Effector memory CD4-positive, alpha-beta T cell (primary cell): ENCODE results near the gene CD300C.

ENCODE experiments used
- DNase-seq, 3 donors: peaks; one replicate each; pipeline ENCODE4 v3.0.0-alpha.2; 2020
- H3K27ac ChIP-seq: 2 replicates; pipeline ENCODE4 v1.7.0; 2013; ENCODE audit warnings: mild to moderate bottlenecking, low read length, moderate library complexity; ENCODE audit not compliant: insufficient read depth, poor library complexity, severe bottlenecking
- H3K27me3 ChIP-seq: replicated peaks from 2 replicates; pipeline ENCODE4 v1.7.0; 2013; ENCODE audit warnings: mild to moderate bottlenecking, low read length; ENCODE audit not compliant: insufficient read depth, control insufficient read depth, poor library complexity, severe bottlenecking
- H3K36me3 ChIP-seq: 2 replicates; pipeline ENCODE4 v1.7.0; 2013; ENCODE audit warnings: mild to moderate bottlenecking, low read length, moderate library complexity; ENCODE audit not compliant: control insufficient read depth, insufficient read depth
- H3K4me1 ChIP-seq: 2 replicates; pipeline ENCODE4 v1.7.0; 2013; ENCODE audit warnings: low read length, mild to moderate bottlenecking; ENCODE audit not compliant: control insufficient read depth, insufficient read depth, poor library complexity, severe bottlenecking
- H3K4me3 ChIP-seq: 2 replicates; pipeline ENCODE4 v1.7.0; 2013; ENCODE audit warnings: low read length, low read depth, mild to moderate bottlenecking; ENCODE audit not compliant: insufficient read depth, poor library complexity, severe bottlenecking
- H3K9me3 ChIP-seq: 2 replicates; pipeline ENCODE4 v1.7.0; 2013; ENCODE audit warnings: mild to moderate bottlenecking, low read length, moderate library complexity; ENCODE audit not compliant: control insufficient read depth
- total RNA-seq, 3 donors: gene quantifications; one replicate each; lab custom pipeline; 2026; lab: John Stamatoyannopoulos, UW

Gene CD300C
- total RNA-seq = 0 to 0.19 (median 0.09) reads per million in 3 donors

DNA sequence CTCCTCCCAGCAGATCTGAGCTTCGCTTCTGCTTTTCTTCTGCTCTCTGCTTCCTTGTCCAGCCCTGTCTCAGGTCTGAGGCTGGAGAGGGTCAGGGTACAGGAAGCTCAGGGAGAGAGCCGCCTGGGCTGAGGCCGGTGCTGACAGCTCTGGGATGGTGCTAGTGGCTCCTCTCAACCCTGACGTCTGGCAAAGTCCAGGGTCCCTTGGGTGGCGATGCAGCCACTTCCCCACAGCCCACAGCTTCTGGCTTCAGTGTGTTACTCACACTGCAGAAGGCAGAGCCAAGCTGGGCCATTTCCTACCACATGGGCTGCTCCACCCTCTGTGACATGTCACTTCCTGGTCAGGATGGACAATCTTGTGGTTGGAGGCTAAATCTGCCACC lies at the start of gene CD300C:
CD300C (minus strand) TSS at position 273 of the 388 bp plus-strand sequence. CDS start 333 bp downstream, outside the sequence.
- no peaks in the 10 kb centered on the region for H3K9me3 ChIP-seq
- no peak for DNase-seq
- H3K27me3 ChIP-seq = no peaks in the 10 kb centered on the region
- H3K4me3 ChIP-seq = no peak within 1 kb of the TSS
- no peaks in the 10 kb centered on the region for H3K36me3 ChIP-seq
- H3K4me1 ChIP-seq = no peaks in the 10 kb centered on the region
- no peak within 1 kb of the TSS for H3K27ac ChIP-seq

DNA sequence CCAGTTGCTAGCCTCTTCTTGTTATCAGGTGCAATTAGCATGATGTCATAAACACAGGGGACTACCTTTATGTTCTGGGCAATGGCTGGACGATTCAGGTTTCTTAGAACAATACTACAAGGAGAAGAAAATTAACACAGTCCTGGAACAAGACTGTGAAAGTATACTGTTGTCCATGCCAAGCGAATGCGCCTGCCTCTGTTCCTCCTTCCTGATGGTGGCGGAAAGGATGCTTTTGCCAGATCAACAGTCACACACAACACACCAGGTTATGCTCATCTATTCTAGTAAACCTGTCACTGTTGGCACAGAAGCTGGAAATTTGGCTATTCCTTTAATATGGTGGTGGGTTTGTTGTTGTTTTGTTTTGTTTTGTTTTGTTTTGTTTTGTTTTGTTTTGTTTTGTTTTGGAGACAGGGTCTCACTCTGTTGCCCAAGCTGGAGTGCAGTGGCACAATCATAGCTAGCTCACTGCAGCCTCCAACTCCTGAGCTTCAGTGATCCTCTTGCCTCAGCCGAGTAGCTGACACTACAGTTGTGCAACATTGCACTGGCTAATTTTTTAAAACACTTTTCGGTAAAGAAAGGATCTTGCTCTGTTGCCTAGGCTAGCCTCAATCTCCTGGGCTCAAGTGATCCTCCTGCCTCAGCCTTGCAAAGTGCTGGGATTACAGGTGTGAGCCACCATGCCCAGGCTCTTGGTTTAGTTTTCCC lies 49.3 kb upstream of the CD300C start:
- Histone ChIP-seq H3K36me3 (no peaks in the 10 kb centered on the region), H3K4me3 (no peak overlapping the region), H3K4me1 (peaks cover 2% of the 10 kb centered on the region), H3K27ac (no peak overlapping the region), H3K9me3 (no peaks in the 10 kb centered on the region), H3K27me3 (no peaks in the 10 kb centered on the region)
- no peak for DNase-seq

DNA sequence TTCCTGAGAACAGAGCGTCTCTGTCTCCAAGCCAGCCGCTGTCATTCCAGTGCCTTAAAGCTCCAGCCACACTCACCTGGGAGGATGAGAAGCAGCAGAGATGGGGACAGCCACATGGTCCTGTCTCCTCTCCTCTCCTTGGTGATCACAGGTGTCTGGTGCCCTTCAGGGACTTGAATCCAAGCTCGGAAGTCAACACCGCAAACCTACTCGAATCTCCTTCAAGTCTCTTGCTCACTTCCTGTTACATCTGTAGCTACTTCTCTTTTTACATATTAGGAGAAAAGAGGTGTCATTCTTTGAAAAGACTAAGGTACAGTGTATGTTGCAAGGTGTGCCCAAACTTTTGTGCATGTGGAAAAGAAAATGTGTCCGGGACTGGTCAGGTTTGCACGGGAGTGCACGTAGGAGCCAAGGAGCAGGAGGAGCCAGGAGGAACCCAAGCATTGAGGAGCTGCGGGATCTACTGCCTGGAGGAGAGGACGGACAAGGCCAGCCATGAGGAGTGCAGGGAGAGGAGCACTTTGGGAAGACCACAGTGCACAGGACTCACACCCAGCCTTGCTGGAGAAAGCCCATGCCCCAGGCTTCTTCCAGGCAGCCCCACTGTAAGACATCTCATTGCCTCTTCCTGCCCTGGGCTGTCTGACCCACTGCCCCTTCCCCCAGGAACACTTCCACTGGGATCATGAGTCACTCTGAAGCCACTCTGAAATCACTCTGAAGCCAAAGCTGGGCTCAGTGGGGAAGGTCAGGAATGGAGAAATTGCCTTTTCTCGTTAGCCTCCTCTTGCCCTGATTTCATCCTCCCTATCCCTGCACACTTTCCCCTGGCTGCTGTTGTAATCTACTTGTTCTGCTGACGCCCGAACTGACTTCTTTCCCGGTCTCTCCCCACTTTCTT lies 46.4 kb upstream of the CD300C start, which contains the start of gene CD300LD:
CD300LD (minus strand) TSS at position 197 of the 904 bp plus-strand sequence; CDS start at position 116, 81 bp downstream.
- Histone ChIP-seq H3K27me3 (no peaks in the 10 kb centered on the region), H3K4me1 (no peaks in the 10 kb centered on the region), H3K9me3 (no peaks in the 10 kb centered on the region), H3K36me3 (no peaks in the 10 kb centered on the region), H3K27ac (no peak within 1 kb of the TSS), H3K4me3 (no peak within 1 kb of the TSS)
- no peak for DNase-seq

DNA sequence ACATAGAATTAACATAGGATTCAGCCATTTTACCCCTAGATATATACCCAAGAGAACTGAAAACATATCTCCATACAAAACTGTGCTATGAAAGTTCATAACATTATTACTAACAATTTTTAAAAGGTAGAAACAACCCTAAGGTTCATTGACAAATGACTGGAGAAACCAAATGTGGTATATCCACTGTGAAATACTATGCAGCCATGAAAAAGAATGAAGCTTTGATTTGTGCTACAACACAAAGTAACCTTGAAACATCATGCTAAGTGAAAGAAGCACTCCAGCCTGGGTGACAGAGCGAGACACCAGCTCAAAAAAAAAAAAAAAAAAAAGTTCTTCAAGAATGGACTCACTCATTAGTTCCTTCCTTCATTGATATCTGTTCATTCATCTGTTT lies 45.6 kb upstream of the CD300C start:
- H3K9me3 ChIP-seq = no peaks in the 10 kb centered on the region
- H3K4me3 ChIP-seq = no peak overlapping the region
- H3K27ac ChIP-seq = no peak overlapping the region
- no peaks in the 10 kb centered on the region for H3K27me3 ChIP-seq
- H3K36me3 ChIP-seq = no peaks in the 10 kb centered on the region
- H3K4me1 ChIP-seq = no peaks in the 10 kb centered on the region
- DNase-seq = no peak

DNA sequence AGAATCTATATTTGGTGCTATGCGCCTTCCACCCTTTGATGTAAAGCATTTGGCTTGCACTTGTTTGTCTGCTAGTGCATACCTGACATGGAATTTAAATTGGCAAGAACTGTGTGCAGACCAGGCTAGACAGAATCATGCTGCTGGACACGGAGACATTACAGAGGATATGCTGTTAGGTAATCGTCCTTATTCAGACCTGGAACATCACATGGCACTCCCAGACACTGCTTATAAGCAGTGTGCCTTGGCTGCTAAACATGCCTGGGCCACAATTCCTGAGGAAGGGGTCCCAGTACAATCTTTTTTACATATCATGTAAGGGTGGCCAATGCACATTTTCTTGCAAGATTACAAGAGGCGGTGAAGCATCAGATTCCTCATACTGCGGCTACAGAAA lies 39.8 kb upstream of the CD300C start:
- Histone ChIP-seq H3K27me3 (no peaks in the 10 kb centered on the region), H3K9me3 (no peaks in the 10 kb centered on the region), H3K36me3 (no peaks in the 10 kb centered on the region), H3K4me3 (no peak overlapping the region), H3K27ac (no peak overlapping the region), H3K4me1 (no peaks in the 10 kb centered on the region)
- DNase-seq = no peak

DNA sequence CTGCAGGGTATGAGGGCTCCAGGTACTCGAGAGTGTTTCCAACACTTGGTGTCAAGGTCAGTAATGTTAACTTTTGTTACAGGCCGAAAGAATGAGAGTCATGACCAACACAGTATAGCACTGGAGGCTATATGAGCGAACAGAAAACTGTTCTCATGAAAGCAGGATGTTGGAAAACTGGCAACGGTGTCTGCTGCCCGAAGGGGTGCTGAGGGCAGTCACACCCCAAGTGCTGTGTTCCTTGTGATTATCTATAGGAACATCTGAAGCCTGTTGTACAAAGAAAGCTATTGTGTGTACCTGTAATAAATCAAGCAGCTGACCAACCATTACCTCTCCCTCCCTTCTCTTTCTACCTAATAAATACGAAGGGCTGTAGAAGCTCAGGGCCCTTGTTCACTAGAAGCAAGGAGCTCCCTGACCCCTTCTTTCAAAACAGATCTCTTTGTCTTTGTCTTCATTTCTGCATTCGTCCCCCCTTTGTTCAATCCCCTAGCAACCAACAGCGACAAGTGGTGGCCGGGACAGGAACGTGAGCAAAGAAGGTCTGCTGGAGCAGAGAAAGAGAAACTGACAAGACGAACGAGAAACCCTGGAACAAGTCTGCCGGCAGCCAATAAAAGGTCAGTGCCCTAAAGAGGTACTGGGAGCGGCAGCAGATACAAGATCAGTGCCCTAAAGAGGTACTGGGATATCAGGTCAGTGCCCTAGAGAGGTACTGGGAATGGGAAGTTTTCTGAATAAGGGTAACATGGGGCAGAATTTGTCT lies 38.6 kb upstream of the CD300C start:
- Histone ChIP-seq H3K4me3 (no peak overlapping the region), H3K4me1 (peaks cover 6% of the 10 kb centered on the region), H3K9me3 (no peaks in the 10 kb centered on the region), H3K27me3 (no peaks in the 10 kb centered on the region), H3K27ac (no peak overlapping the region), H3K36me3 (no peaks in the 10 kb centered on the region)
- no peak for DNase-seq

DNA sequence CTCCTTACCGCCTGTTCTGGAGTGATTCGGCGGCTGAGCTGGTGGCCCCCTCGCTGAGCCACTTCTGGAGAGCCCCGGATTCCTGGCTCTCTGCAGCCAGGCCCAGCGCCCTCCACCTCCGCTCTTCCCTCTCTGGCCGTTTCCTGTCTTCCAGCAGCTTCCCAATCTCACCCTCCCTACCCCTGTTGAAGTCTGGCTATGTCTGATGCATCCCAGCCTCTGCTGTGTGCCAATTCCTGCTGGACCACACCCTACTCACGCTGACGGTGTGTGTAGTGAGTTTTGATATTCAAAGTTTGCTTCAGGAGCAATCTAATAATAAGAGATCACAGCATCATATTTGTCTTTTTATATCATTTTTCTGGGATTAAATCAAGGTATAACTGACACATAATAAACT lies 36.7 kb upstream of the CD300C start:
- Histone ChIP-seq H3K27me3 (no peaks in the 10 kb centered on the region), H3K36me3 (no peaks in the 10 kb centered on the region), H3K27ac (no peak overlapping the region), H3K9me3 (no peaks in the 10 kb centered on the region), H3K4me1 (peaks cover 6% of the 10 kb centered on the region), H3K4me3 (no peak overlapping the region)
- no peak for DNase-seq

DNA sequence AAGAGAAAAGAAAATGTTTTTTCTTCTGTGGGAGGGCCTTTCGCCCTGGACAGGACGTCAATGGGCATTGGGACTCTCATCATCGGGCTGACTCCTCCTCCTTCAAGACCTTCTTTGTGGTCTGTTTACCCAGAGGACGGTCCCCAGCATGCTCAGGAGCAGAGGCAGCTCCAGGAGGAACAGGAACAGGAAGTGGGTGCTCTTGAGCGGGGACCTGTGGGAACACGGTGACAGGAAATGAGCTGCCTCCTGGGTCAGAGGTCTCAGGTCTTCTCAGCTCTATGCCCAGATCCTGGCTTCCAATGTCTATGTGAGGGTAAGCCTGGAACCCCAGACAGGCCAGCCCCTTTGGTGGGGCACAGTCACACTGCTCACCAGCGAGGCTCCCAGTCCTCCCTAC lies 34.0 kb upstream of the CD300C start:
- no peaks in the 10 kb centered on the region for H3K27me3 ChIP-seq
- no peaks in the 10 kb centered on the region for H3K9me3 ChIP-seq
- H3K36me3 ChIP-seq = no peaks in the 10 kb centered on the region
- DNase-seq = no peak
- no peak overlapping the region for H3K27ac ChIP-seq
- peaks cover 6% of the 10 kb centered on the region for H3K4me1 ChIP-seq
- no peak overlapping the region for H3K4me3 ChIP-seq

DNA sequence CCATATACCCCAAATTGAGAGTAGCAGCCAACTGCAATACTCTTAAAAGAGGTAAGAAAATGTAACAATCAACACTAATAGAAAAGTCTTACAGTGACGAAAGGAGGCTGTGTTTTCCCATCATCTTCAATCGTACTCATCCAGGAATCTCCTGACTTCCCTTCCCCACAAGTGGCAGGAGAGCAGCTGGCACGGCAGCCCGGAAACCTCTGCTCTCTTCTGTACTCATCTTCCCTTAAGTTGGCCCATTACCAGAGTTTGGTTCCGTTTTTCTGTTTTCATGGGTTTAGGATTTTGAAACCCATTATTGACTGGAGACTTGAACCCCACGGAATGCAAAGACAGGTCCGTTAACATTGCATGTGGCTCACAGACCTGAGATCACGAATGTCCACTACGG lies 33.1 kb upstream of the CD300C start:
- Histone ChIP-seq H3K4me3 (no peak overlapping the region), H3K27me3 (no peaks in the 10 kb centered on the region), H3K27ac (no peak overlapping the region), H3K4me1 (peaks cover 6% of the 10 kb centered on the region), H3K36me3 (no peaks in the 10 kb centered on the region), H3K9me3 (no peaks in the 10 kb centered on the region)
- no peak for DNase-seq
